IMR-90 (cell line): Measurements from ENCODE around the gene SPAG9. TPM values are rescaled to one million over a fixed set of nuclear protein-coding genes. Genes with fewer than 3 reads are reported as not detected.
A peak's percentile ranks its signal among the peaks of the same experiment; 100 is the strongest.

Source experiments
- ATAC-seq: fragments of 200-7000 bp; cut with Tn5 transposase; 2 replicates; pipeline ENCODE4 v1.9.1; 2020; ENCODE audit warnings: low read depth, mild to moderate bottlenecking, moderate library complexity
- BruUV-seq: library from RNA; stranded (reverse); fragments of 400-500 nt; replicated peaks from 2 replicates; lab custom pipeline; 2021; lab: Mats Ljungman, UMichigan
- CTCF ChIA-PET: fragments of 300-600 bp; formaldehyde crosslinking; extraction: SDS; loops from one replicate; lab custom pipeline; 2021; ENCODE audit warnings: antibody characterized with exemption; lab: Yijun Ruan, JAX
- POLR2A ChIA-PET: fragments of 300-600 bp; sonication (Branson Sonifier 250); formaldehyde crosslinking; loops from one replicate; lab custom pipeline; 2022; ENCODE audit warnings: antibody characterized with exemption; ENCODE audit not compliant: unreplicated experiment; lab: Charles Lee
- DNase-seq: peaks from one replicate; pipeline ENCODE4 v3.0.0; 2013
- H2AFZ ChIP-seq: replicated peaks from 2 replicates; pipeline ENCODE3; 2013; ENCODE audit warnings: low read length, mild to moderate bottlenecking; ENCODE audit not compliant: poor library complexity
- H2AK5ac ChIP-seq: 2 replicates; pipeline ENCODE4 v1.6.1; 2013; ENCODE audit warnings: low read depth, low read length, inconsistent platforms
- H2AK9ac ChIP-seq: replicated peaks from 2 replicates; pipeline ENCODE3; 2013; ENCODE audit warnings: mild to moderate bottlenecking, low read depth, low read length, moderate library complexity; ENCODE audit not compliant: poor library complexity
- H2BK120ac ChIP-seq: 2 replicates; pipeline ENCODE4 v1.6.1; 2013; ENCODE audit warnings: low read depth, low read length, inconsistent platforms
- H2BK15ac ChIP-seq: 3 replicates; pipeline ENCODE4 v1.6.1; 2013; ENCODE audit warnings: low read depth, low read length, inconsistent platforms
- H2BK20ac ChIP-seq: 2 replicates; pipeline ENCODE4 v1.6.1; 2013; ENCODE audit warnings: low read depth, mild to moderate bottlenecking, inconsistent platforms, low read length, moderate library complexity
- H2BK5ac ChIP-seq: 2 replicates; pipeline ENCODE4 v1.6.1; 2013; ENCODE audit warnings: mild to moderate bottlenecking, low read depth, low read length, inconsistent platforms; ENCODE audit not compliant: poor library complexity, severe bottlenecking
- H3K14ac ChIP-seq: replicated peaks from 2 replicates; pipeline ENCODE4 v1.6.1; 2013; ENCODE audit warnings: low read depth, low read length, inconsistent platforms
- H3K18ac ChIP-seq: 2 replicates; pipeline ENCODE4 v1.6.1; 2013; ENCODE audit warnings: low read depth, low read length, control low read depth
- H3K23ac ChIP-seq: 2 replicates; pipeline ENCODE4 v1.6.1; 2013; ENCODE audit warnings: low read depth, low read length, inconsistent platforms
- H3K27ac ChIP-seq: 2 replicates; pipeline ENCODE4 v1.5.1; 2013; ENCODE audit warnings: mild to moderate bottlenecking, control low read depth, low read length; ENCODE audit not compliant: insufficient read depth
- H3K27me3 ChIP-seq: 2 replicates; pipeline ENCODE4 v1.6.1; 2013; ENCODE audit warnings: low read length; ENCODE audit not compliant: control insufficient read depth, insufficient read depth
- H3K36me3 ChIP-seq: 2 replicates; pipeline ENCODE4 v1.6.1; 2013; ENCODE audit warnings: low read length, mixed read lengths; ENCODE audit not compliant: control insufficient read depth, insufficient read depth
- H3K4ac ChIP-seq: 2 replicates; pipeline ENCODE4 v1.6.1; 2013; ENCODE audit warnings: low read depth, low read length, inconsistent platforms
- H3K4me1 ChIP-seq: 2 replicates; pipeline ENCODE4 v1.6.1; 2013; ENCODE audit warnings: low read length, mixed read lengths; ENCODE audit not compliant: control insufficient read depth, insufficient read depth
- H3K4me2 ChIP-seq: 2 replicates; pipeline ENCODE4 v1.6.1; 2013; ENCODE audit warnings: low read depth, mild to moderate bottlenecking, control low read depth, low read length, moderate library complexity
- H3K4me3 ChIP-seq: 2 replicates; pipeline ENCODE4 v1.5.1; 2013; ENCODE audit warnings: low read depth, mild to moderate bottlenecking, control low read depth, low read length, moderate library complexity; ENCODE audit not compliant: insufficient read depth
- H3K56ac ChIP-seq: 2 replicates; pipeline ENCODE4 v1.6.1; 2013; ENCODE audit warnings: low read length, inconsistent platforms; ENCODE audit not compliant: insufficient read depth; ENCODE audit errors: extremely low read depth
- H3K79me1 ChIP-seq, 2 experiments: 2 replicates each; pipeline ENCODE4 v1.6.1; 2013; ENCODE audit warnings: low read length in 2 of 2, inconsistent platforms in 1 of 2, low read depth in 1 of 2
- H3K9ac ChIP-seq: 2 replicates; pipeline ENCODE4 v1.6.1; 2013; ENCODE audit warnings: low read depth, low read length, control low read depth
- H3K9me1 ChIP-seq: 2 replicates; pipeline ENCODE4 v1.6.1; 2013; ENCODE audit warnings: low read length, inconsistent platforms; ENCODE audit not compliant: insufficient read depth
- H3K9me3 ChIP-seq: 2 replicates; pipeline ENCODE4 v1.6.1; 2013; ENCODE audit warnings: low read length; ENCODE audit not compliant: control insufficient read depth, insufficient read depth
- H4K20me1 ChIP-seq: 2 replicates; pipeline ENCODE4 v1.6.1; 2013; ENCODE audit warnings: low read length, inconsistent platforms; ENCODE audit not compliant: insufficient read depth
- H4K5ac ChIP-seq: 2 replicates; pipeline ENCODE4 v1.6.1; 2013; ENCODE audit warnings: mild to moderate bottlenecking, low read depth, low read length, control low read depth
- H4K8ac ChIP-seq, 2 experiments: 2 replicates each; pipeline ENCODE4 v1.6.1; 2013; ENCODE audit warnings: low read depth in 2 of 2, low read length in 2 of 2, control low read depth in 1 of 2, inconsistent platforms in 1 of 2
- H4K91ac ChIP-seq: 2 replicates; pipeline ENCODE4 v1.6.1; 2013; ENCODE audit warnings: low read depth, low read length, inconsistent platforms; ENCODE audit not compliant: insufficient read depth
- BHLHE40 ChIP-seq: fragments of 150-350 bp; IDR thresholded peaks from 2 replicates; pipeline ENCODE4 v1.6.1; 2016; ENCODE audit warnings: mild to moderate bottlenecking, low read depth, low read length
- CEBPB ChIP-seq: IDR thresholded peaks from 2 replicates; pipeline ENCODE4 v1.6.1; 2012; ENCODE audit warnings: low read depth, low read length, improper control_type of control experiment
- CHD1 ChIP-seq: IDR thresholded peaks from 2 replicates; pipeline ENCODE4 v1.6.1; 2012; ENCODE audit warnings: low read depth, low read length, improper control_type of control experiment
- CTCF ChIP-seq: conservative IDR thresholded peaks from 2 replicates; pipeline ENCODE4 v1.5.1; 2012; ENCODE audit warnings: mild to moderate bottlenecking, low read depth, low read length, improper control_type of control experiment
- FOS ChIP-seq: fragments of 150-350 bp; IDR thresholded peaks from 2 replicates; pipeline ENCODE4 v1.6.1; 2016; ENCODE audit warnings: low read depth, low read length
- MAFK ChIP-seq: IDR thresholded peaks from 2 replicates; pipeline ENCODE4 v1.6.1; 2012; ENCODE audit warnings: low read depth, low read length, improper control_type of control experiment
- MXI1 ChIP-seq: IDR thresholded peaks from 2 replicates; pipeline ENCODE4 v1.6.1; 2012; ENCODE audit warnings: low read depth, mild to moderate bottlenecking, low read length, moderate library complexity, borderline replicate concordance
- RCOR1 ChIP-seq: IDR thresholded peaks from 2 replicates; pipeline ENCODE4 v1.6.1; 2012; ENCODE audit warnings: mild to moderate bottlenecking, low read length, improper control_type of control experiment; ENCODE audit not compliant: insufficient replicate concordance
- RFX5 ChIP-seq: IDR thresholded peaks from 2 replicates; pipeline ENCODE4 v1.8.0; 2012; ENCODE audit warnings: low read depth, mild to moderate bottlenecking, low read length, moderate library complexity
- SMC3 ChIP-seq: fragments of 150-350 bp; IDR thresholded peaks from 2 replicates; pipeline ENCODE4 v1.6.1; 2016; ENCODE audit warnings: low read depth, mild to moderate bottlenecking, antibody characterized with exemption, low read length, moderate library complexity
- USF2 ChIP-seq: fragments of 150-350 bp; IDR thresholded peaks from 2 replicates; pipeline ENCODE4 v1.6.1; 2017; ENCODE audit warnings: mild to moderate bottlenecking, antibody characterized with exemption, low read length, low read depth
- WGBS, 2 experiments: methylation state at CpG; one replicate each; pipeline versions ENCODE4 v1.1.5 to v1.1.7; 2013; ENCODE audit warnings: missing lambda C conversion rate in 2 of 2; ENCODE audit not compliant: insufficient read length in 1 of 2; ENCODE audit errors: extremely low coverage in 2 of 2; 5-methylcytosine and 5-hydroxymethylcytosine counted together
- dilution Hi-C: fragments of 300-500 bp; cut with HindIII; formaldehyde crosslinking; loops from one replicate; pipeline ENCODE4 v1.14.3; 2018; ENCODE audit warnings: low sequenced_read_pairs; ENCODE audit not compliant: unreplicated experiment
- in situ Hi-C: fragments of 300-500 bp; cut with MboI; formaldehyde crosslinking; loops from 3 replicates; pipeline ENCODE4 v1.14.3; 2019; ENCODE audit warnings: low sequenced_read_pairs, inconsistent platforms, mixed read lengths
- intact Hi-C: fragments of 100-400 bp; cut with micrococcal nuclease; formaldehyde crosslinking; loops from 2 replicates; pipeline ENCODE4 v1.10.0; 2022
- polyA plus RNA-seq, 3 experiments: library from polyadenylated mRNA; depleted of rRNA; stranded (reverse); fragments of >200 nt; gene quantifications; 2 replicates each; pipeline ENCODE4 v1.2.3, GENCODE V29; 2012; ENCODE audit warnings: low replicate concordance in 1 of 3
- total RNA-seq: library from RNA; depleted of rRNA; stranded (reverse); fragments of >200 nt; gene quantifications from 2 replicates; pipeline ENCODE4 v1.2.3, GENCODE V29; 2012

The SPAG9 gene
- total and polyA plus RNA-seq, 2 of the 4 experiments (the other 2 are of a cell fraction), result 26.7 to 75.5 TPM

GRCh38 chr17:50952889-50953288 lies 167.8 kb downstream of the SPAG9 start:
- in situ Hi-C loops (loop anchor here (10.0 kb wide), 1 partner anchor 408 kb away; the partner anchor contains the start of gene SPATA20), intact Hi-C loops (loop anchor here (10.0 kb wide), 1 partner anchor 408 kb away; the partner anchor contains the start of gene SPATA20), dilution Hi-C loops (no loop called here)
- Histone ChIP-seq H2AK5ac (peak overlapping the region; percentile 97; the same call in 1 of the 2 replicates), H3K9me1 (peaks cover 31% of the 10 kb centered on the region), H4K5ac (no peak overlapping the region), H3K4me2 (no peak overlapping the region), H3K9ac (no peak overlapping the region), H3K14ac (0 out of 2 replicates have a peak overlapping the region, but pooled peaks have one; percentile 23), H3K27ac (no peak overlapping the region), H2AFZ (no peak overlapping the region), H3K9me3 (no peaks in the 10 kb centered on the region), H2BK15ac (peak overlapping the region; percentile 99; the same call in 1 of the 3 replicates), H4K8ac (peak overlapping the region in 1 of 2 experiments; percentile 99; a peak in 1 of 4 replicates), H3K4ac (peak overlapping the region; percentile 98), H3K23ac (no peak overlapping the region), H2BK20ac (peak overlapping the region; percentile 83), H3K27me3 (no peaks in the 10 kb centered on the region), H4K91ac (peak overlapping the region; percentile 99), H2AK9ac (peak overlapping the region; percentile 88), H2BK120ac (peak overlapping the region; percentile 98; the same call in 1 of the 2 replicates), H2BK5ac (no peak overlapping the region), H3K79me1 (peaks cover 0 to 24% of the 10 kb centered on the region in 2 experiments; a peak in 2 of 4 replicates), H3K4me3 (no peak overlapping the region), H3K56ac (no peak overlapping the region), H3K4me1 (peaks cover 40% of the 10 kb centered on the region), H3K36me3 (no peaks in the 10 kb centered on the region), H3K18ac (no peak overlapping the region), H4K20me1 (no peaks in the 10 kb centered on the region)
- no TSS peak for BruUV-seq
- no peak for ATAC-seq
- no peak for DNase-seq
- ChIA-PET CTCF (no interaction called here), POLR2A (interaction anchor here (1.1 kb wide), 1 partner anchor 86 kb away, joined by 11 read pairs; the partner anchor contains the start of gene TOB1)
- TF ChIP-seq SMC3 (no peak), USF2 (no peak), RFX5 (no peak), MXI1 (no peak), BHLHE40 (no peak), RCOR1 (no peak), CTCF (no peak), MAFK (no peak), CHD1 (no peak), FOS (no peak), CEBPB (no peak)
- 85% methylated on average over 4 of the region's 6 CpGs; no CpG with 5 or more reads in 1 of the 2 experiments for WGBS, 2 experiments
